HG03520 (cell line): Measurements from ENCODE around the gene GOSR1.
"Not testable (repeated sequence)": the region's sequence is repeated elsewhere in the genome, so short reads cannot be mapped to it uniquely, and the experiment has no call there.

Experiments used
- ATAC-seq: cut with Tn5 transposase; IDR thresholded peaks from one replicate; pipeline ENCODE4 v1.9.1; 2021; ENCODE audit warnings: mild to moderate bottlenecking, moderate library complexity; ENCODE audit not compliant: unreplicated experiment

The GOSR1 gene

DNA sequence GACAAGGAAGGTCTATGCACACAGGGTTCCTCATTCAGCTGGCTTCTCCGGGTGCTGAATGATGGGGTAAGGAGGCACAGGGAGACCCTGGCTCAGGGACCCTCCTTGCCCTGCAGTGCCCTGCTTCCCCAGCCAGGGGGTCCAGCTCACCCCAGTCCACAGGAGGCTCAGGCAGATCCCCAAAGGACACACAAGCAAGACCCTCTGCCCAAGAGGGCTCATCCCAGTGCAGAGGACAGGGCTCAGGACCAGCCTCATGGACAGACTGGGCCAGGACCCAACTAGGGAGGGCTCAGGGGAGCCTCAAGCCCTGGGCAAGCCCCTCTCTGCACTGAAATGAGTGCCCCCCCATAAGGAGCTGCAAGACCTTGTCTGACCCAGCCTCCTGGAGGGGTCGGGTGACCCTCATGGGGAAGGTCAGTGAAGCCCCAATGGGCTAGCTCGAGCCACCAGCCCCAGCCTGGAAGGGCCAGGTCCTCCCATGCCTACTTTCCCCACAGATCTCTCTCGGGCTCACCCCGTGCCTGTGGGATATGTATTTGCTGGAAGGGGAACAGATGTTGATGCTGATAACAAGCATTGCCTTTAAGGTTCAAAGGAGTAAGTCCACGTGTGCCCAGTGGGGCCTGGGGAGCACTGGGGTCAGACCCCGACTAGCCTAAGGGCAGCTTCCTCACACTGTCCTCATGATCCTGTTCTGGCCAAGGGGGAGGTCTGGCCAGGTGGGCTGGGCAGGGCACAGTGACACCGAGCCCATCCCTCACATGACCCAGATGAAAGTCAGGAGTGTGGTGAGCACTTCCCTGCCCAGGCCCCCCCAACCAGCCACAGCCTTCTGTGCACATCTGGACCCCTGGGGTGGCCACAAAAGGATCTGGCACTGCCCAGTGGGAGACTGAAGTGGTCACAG is 83.2 kb downstream of the GOSR1 start:
- not testable (repeated sequence) for ATAC-seq

- ATAC-seq = not testable (repeated sequence)
Observed at GRCh38 chr17:30561766-30562165, 84.6 kb downstream of the GOSR1 start.

DNA sequence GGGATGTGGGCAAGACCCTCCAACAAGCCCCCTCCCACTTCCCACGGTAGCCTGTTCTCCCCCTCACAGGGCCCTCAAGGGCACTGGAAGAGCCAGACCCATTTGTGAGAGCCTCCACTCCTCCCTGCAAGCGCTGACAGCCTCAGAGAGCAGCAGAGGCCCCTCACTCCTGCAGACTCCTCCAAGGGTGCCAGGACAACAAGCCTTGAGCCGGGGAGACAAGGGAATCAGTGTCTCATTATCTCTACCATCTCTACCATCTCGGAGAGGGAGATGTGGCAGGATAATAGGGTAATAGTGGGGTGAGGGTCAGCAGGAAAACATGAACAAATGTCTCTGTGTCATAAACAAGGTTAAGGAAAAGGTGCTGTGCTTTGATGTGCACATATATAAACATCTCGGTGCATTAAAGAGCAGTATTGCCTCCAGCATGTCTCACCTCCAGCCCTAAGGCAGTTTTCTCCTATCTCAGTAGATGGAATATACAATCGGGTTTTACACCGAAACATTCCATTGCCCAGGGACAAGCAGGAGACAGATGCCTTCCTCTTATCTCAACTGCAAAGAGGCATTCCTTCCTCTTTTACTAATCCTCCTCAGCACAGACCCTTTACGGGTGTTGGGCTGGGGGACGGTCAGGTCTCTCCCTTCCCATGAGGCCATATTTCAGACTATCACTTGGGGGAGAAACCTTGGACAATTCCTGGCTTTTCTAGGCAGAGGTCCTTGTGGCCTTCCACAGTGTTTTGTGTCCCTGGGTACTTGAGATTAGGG is 86.1 kb downstream of the GOSR1 start:
- not testable (repeated sequence) for ATAC-seq

GRCh38 chr17:30563905-30564390 is 86.7 kb downstream of the GOSR1 start:
- not testable (repeated sequence) for ATAC-seq

DNA sequence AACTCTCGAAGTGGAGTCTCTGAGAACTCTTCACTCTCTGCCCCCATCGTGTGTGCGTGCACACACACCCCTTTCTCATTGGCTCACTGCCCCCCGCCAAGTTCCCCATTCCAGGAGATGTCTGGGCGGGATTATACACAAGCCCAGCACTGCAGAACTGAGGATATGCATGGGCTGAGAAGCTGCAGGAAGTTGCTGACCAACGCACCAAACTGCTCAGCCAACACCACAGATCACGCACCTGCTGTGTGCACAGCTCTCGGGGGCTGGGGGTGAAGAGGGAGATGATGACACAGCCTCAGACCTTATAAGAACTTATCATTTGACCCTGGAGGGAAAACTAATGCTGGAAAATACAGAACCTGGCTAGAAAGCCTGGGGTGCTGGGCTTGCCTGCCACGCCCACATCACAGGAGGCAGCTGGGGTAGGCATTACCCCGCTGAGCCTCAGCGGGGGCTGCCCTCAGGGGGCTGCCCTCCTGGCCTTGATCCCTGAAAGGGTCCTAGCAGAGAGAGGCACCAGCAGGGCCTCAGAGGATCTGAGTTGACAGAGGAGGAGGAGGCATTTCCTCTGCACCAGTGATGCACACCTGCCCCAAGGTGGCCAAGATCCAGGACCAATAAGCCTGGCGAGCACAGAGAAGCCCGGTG is 87.3 kb downstream of the GOSR1 start:
- ATAC-seq = not testable (repeated sequence)

GRCh38 chr17:30565073-30565935 is 88.1 kb downstream of the GOSR1 start:
- no peak for ATAC-seq

DNA sequence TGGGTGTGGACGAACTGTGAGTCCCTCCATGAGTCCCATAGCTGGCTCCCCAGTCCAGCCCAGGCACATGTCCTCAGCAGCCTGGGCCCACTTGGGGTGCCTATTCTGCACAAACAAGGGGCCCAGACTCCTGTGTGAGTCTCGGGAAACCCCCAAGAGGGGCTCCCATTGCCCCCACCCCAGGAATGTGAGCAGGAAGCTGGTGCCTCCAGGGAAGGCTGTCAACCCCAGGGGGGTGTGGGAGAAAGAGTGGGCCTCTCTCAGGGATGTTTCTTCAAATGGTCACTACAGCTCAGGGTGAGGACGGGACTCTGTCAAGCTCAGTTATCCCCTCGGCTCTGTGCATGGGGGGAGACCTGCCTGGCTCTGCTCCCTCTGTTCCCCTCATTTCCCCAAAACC is 88.9 kb downstream of the GOSR1 start:
- ATAC-seq = not testable (repeated sequence)

DNA sequence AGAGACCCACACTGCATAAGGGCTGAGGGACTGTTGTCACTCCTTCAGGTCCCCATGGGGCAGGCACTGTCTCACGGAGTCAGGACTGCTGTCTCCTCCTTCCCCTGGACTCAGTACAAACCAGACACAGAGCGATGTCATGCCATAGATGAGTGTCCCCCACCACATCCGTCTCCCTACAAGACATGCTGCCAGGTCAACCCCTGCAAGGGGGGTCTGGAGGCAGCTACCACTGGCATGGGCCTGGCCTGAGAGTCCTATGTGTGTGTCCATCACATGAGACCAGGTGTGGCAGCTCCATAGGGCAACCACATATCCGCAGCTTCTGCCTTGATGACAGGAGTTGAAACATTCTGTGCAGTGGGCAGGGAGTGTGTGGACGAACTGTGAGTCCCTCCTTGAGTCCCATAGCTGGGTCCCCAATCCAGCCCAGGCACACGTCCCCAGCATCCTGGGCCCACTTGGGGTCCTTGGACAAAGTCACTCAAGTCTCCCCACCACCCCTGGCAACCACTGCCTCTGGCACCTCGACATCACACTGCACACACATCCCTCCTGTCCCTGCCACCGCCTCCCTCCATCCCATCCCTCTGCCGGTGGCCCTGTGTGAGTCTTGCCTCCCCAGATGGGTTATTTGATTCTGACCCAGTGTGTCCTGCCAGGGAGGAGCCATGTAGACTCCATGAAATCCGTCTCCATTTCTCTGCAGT is 89.5 kb downstream of the GOSR1 start:
- not testable (repeated sequence) for ATAC-seq

GRCh38 chr17:30567231-30568116 is 90.3 kb downstream of the GOSR1 start:
- ATAC-seq = no peak

GRCh38 chr17:30568117-30568430 is 90.9 kb downstream of the GOSR1 start:
- ATAC-seq = no peak

- not testable (repeated sequence) for ATAC-seq
Observed at GRCh38 chr17:30569531-30570175, 92.4 kb downstream of the GOSR1 start.

GRCh38 chr17:30570191-30570590 is 93.0 kb downstream of the GOSR1 start:
- no peak for ATAC-seq

- no peak for ATAC-seq
Observed at GRCh38 chr17:30570596-30571265, 93.5 kb downstream of the GOSR1 start.

GRCh38 chr17:30571404-30571803 is 94.2 kb downstream of the GOSR1 start:
- not testable (repeated sequence) for ATAC-seq

DNA sequence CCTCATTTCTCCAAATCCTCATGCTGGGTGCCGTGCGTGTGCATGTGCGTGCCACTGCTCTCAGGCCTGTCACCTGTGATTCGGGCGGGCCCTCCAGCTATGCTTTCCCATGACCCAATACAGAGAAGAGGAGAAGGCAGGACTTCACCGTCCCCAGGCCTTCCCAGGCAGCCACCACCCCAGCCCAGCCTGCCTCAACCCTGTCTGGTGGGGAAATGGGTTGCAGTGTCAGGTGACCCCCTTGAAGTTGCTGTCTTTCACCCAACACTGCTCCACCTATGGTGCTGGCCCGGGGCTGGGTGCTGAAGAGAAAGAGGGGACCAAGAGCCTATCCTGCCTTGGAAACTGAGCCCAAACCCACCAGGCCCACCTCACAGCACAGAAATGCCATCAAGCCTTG is 94.7 kb downstream of the GOSR1 start:
- no peak for ATAC-seq

- ATAC-seq = not testable (repeated sequence)
Observed at GRCh38 chr17:30572651-30573554, 95.7 kb downstream of the GOSR1 start.
